Measurements from ENCODE around the gene AFP.

Gene AFP

GRCh38 chr4:73468170-73468569 lies 32.1 kb downstream of the AFP start:
- DNase-seq = no peak

- DNase-seq = no peak
These were observed 34.7 kb downstream of the AFP start for GRCh38 chr4:73470728-73471127.

GRCh38 chr4:73477176-73477575 lies 41.2 kb downstream of the AFP start:
- DNase-seq = no peak

- no peak for DNase-seq
These were observed 43.3 kb downstream of the AFP start for GRCh38 chr4:73479323-73479722.

GRCh38 chr4:73481358-73481757 lies 45.3 kb downstream of the AFP start, which contains the start of gene AFM:
Gene AFM, plus strand, starts transcription at chr4:73481745. Its CDS starts 31 bp downstream, at chr4:73481776.
- no peak for DNase-seq

- no peak for DNase-seq
These were observed 49.1 kb downstream of the AFP start for GRCh38 chr4:73485085-73485484.

- DNase-seq = no peak
These were observed 49.6 kb downstream of the AFP start for GRCh38 chr4:73485596-73485995.

GRCh38 chr4:73486497-73486896 lies 50.5 kb downstream of the AFP start:
- DNase-seq = no peak

- no peak for DNase-seq
These were observed 51.2 kb downstream of the AFP start for GRCh38 chr4:73487233-73487632.

- DNase-seq = no peak
These were observed 64.2 kb downstream of the AFP start for GRCh38 chr4:73499996-73500765.

- DNase-seq = no peak
These were observed 65.7 kb downstream of the AFP start for GRCh38 chr4:73501664-73502265.

GRCh38 chr4:73505567-73505966 lies 69.5 kb downstream of the AFP start:
- no peak for DNase-seq

Measured in fibroblast of upper back skin (primary cell).